ENCODE data around the gene CTCFL. TPM values are rescaled to one million over a fixed set of nuclear protein-coding genes. Genes with fewer than 3 reads are reported as not detected.

The CTCFL gene
- total and polyA plus RNA-seq, 2 donors (not counting 3 experiments of a cell fraction or from before 2014, with no cell fraction given): not detected

- ChIA-PET CTCF (no interaction called here), POLR2A (no interaction called here)
- no peaks in the 10 kb centered on the region for H4K20me1 ChIP-seq (replicated peaks; ENCODE audit: control insufficient read depth, extremely low read depth, insufficient read depth, low read length)
- no peaks in the 10 kb centered on the region for H3K79me2 ChIP-seq (ENCODE audit: control insufficient read depth, insufficient read depth, low read length)
- intact Hi-C loops (cut with micrococcal nuclease): no loop called here
- H3K9ac ChIP-seq (replicated peaks; ENCODE audit: extremely low read depth, insufficient read depth, low read length): no peak overlapping the region
- H3K27ac ChIP-seq (ENCODE audit: insufficient read depth, low read depth, low read length): no peak overlapping the region
- no peak overlapping the region for H3K4me2 ChIP-seq (ENCODE audit: insufficient read depth, low read length)
- no peaks in the 10 kb centered on the region for H3K27me3 ChIP-seq (ENCODE audit: control insufficient read depth in 2 of 2, insufficient read depth in 2 of 2, low read length in 2 of 2)
- no peaks in the 10 kb centered on the region for H3K9me3 ChIP-seq (replicated peaks; ENCODE audit: control insufficient read depth, insufficient read depth, low read length)
- no peaks in the 10 kb centered on the region for H3K4me1 ChIP-seq (ENCODE audit: control insufficient read depth, extremely low read depth, insufficient read depth, low read length)
- no peaks in the 10 kb centered on the region for H3K9me1 ChIP-seq (replicated peaks; ENCODE audit: control insufficient read depth, extremely low read depth, insufficient read depth, low read length)
- TF ChIP-seq POLR2AphosphoS5 (IDR thresholded peaks at IDR 0.05; ENCODE audit: insufficient read depth, low read depth, low read length) (no peak), GATA2 (IDR thresholded peaks at IDR 0.05; ENCODE audit: insufficient read depth, insufficient read length, low read depth, low read length) (no peak), FOS (IDR thresholded peaks at IDR 0.05; ENCODE audit: borderline replicate concordance, insufficient read depth, low read length) (no peak), EZH2 (IDR thresholded peaks at IDR 0.05; ENCODE audit: borderline replicate concordance, low read depth, low read length, severe bottlenecking) (no peak), MYC (IDR thresholded peaks at IDR 0.05; ENCODE audit: low read depth, low read length) (no peak), POLR2A (IDR thresholded peaks at IDR 0.05; ENCODE audit: low read depth, low read length) (no peak)
- TF ChIP-seq, protein P1, sequence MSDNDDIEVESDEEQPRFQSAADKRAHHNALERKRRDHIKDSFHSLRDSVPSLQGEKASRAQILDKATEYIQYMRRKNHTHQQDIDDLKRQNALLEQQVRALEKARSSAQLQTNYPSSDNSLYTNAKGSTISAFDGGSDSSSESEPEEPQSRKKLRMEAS (IDR thresholded peaks at IDR 0.05; ENCODE audit: insufficient read depth, insufficient read length): no peak
- TF ChIP-seq, protein P2, sequence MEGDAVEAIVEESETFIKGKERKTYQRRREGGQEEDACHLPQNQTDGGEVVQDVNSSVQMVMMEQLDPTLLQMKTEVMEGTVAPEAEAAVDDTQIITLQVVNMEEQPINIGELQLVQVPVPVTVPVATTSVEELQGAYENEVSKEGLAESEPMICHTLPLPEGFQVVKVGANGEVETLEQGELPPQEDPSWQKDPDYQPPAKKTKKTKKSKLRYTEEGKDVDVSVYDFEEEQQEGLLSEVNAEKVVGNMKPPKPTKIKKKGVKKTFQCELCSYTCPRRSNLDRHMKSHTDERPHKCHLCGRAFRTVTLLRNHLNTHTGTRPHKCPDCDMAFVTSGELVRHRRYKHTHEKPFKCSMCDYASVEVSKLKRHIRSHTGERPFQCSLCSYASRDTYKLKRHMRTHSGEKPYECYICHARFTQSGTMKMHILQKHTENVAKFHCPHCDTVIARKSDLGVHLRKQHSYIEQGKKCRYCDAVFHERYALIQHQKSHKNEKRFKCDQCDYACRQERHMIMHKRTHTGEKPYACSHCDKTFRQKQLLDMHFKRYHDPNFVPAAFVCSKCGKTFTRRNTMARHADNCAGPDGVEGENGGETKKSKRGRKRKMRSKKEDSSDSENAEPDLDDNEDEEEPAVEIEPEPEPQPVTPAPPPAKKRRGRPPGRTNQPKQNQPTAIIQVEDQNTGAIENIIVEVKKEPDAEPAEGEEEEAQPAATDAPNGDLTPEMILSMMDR (IDR thresholded peaks at IDR 0.05; ENCODE audit: extremely low read depth in 1 of 2, insufficient read depth in 1 of 2, low read depth in 1 of 2, low read length in 2 of 2): no peak
- H2AFZ ChIP-seq (ENCODE audit: low read depth, low read length): no peak overlapping the region
- H3K36me3 ChIP-seq (ENCODE audit: control insufficient read depth in 2 of 2, extremely low read depth in 1 of 2, insufficient read depth in 2 of 2, low read length in 2 of 2): no peaks in the 10 kb centered on the region
- no peak overlapping the region for H3K4me3 ChIP-seq (replicated peaks in 1 of 3; ENCODE audit: insufficient read depth in 1 of 3, low read depth in 1 of 3, low read length in 3 of 3)
- FAIRE-seq (no peak), DNase-seq (ENCODE audit: low read depth, low spot score) (no peak)
- dilution Hi-C loops (cut with MboI; ENCODE audit: extremely low pct_ligation_motif_present, low sequenced_read_pairs): no loop called here
- no TSS peak for BruUV-seq (replicated peaks)
These were observed 63.2 kb downstream of the CTCFL start for GRCh38 chr20:57461726-57462125.

All from endothelial cell of umbilical vein (primary cell).